Activated naive CD4-positive, alpha-beta T cell treated with anti-CD3 and anti-CD28 coated beads for 36 hours (primary cell): ENCODE data around the gene MTX1. TPM values are rescaled to one million over a fixed set of nuclear protein-coding genes. Genes with fewer than 3 reads are reported as not detected.
"Not testable (repeated sequence)": the region's sequence is repeated elsewhere in the genome, so short reads cannot be mapped to it uniquely, and the experiment has no call there.

Experiments
- CTCF ChIA-PET: fragments of 350-600 bp; sonication (Branson Sonifier 250); formaldehyde crosslinking; loops from one replicate; lab custom pipeline; 2021; ENCODE audit warnings: antibody characterized with exemption; lab: Charles Lee
- DNase-seq: peaks from one replicate; pipeline ENCODE4 v3.0.0-alpha.2; 2020
- H3K27ac Mint-ChIP-seq: one replicate; pipeline ENCODE4 v1.8.0; 2021; ENCODE audit warnings: mild to moderate bottlenecking, mixed read lengths
- H3K27me3 Mint-ChIP-seq: one replicate; pipeline ENCODE4 v1.8.0; 2021; ENCODE audit warnings: low read depth, mixed read lengths
- H3K36me3 Mint-ChIP-seq: one replicate; pipeline ENCODE4 v1.8.0; 2021; ENCODE audit warnings: low read depth, mixed read lengths
- H3K4me1 Mint-ChIP-seq: one replicate; pipeline ENCODE4 v1.8.0; 2021; ENCODE audit warnings: low read depth, mixed read lengths
- H3K4me3 Mint-ChIP-seq: one replicate; pipeline ENCODE4 v1.8.0; 2021; ENCODE audit warnings: mild to moderate bottlenecking, moderate library complexity, mixed read lengths
- H3K9me3 Mint-ChIP-seq: one replicate; pipeline ENCODE4 v1.8.0; 2021; ENCODE audit warnings: mixed read lengths
- intact Hi-C: fragments of 100-400 bp; cut with micrococcal nuclease; formaldehyde crosslinking; loops from one replicate; pipeline ENCODE4 v1.15.1; 2023
- total RNA-seq, 2 experiments: library from RNA; stranded (reverse); gene quantifications; one replicate each; pipeline ENCODE4 v1.2.3, GENCODE V29; 2021

The MTX1 gene
- total RNA-seq, 2 experiments from 2014 or later, result 46.8 to 47.4 TPM

GRCh38 chr1:155202731-155203515, 5.6 kb upstream of the MTX1 start:
- CTCF ChIA-PET, result interaction anchor here (0.6 to 5.7 kb wide), 4 partner anchors 22 to 48 kb away, joined by 3 to 57 read pairs (median 4); partner anchors contain the start of gene KRTCAP2
- Mint-ChIP-seq H3K4me3 (no peak overlapping the region), H3K27me3 (no peaks in the 10 kb centered on the region), H3K36me3 (peaks cover 5% of the 10 kb centered on the region), H3K4me1 (peaks cover 11% of the 10 kb centered on the region), H3K27ac (no peak overlapping the region), H3K9me3 (no peaks in the 10 kb centered on the region)
- intact Hi-C loops, result no loop called here
- no peak for DNase-seq

GRCh38 chr1:155205035-155205434, 3.5 kb upstream of the MTX1 start:
- CTCF ChIA-PET, result interaction anchor here (0.6 to 5.7 kb wide), 4 partner anchors 12 to 1028 kb away, joined by 3 to 57 read pairs (median 19); no protein-coding TSS in a partner anchor
- Mint-ChIP-seq H3K36me3 (peaks cover 2% of the 10 kb centered on the region), H3K9me3 (no peaks in the 10 kb centered on the region), H3K27ac (no peak overlapping the region), H3K27me3 (no peaks in the 10 kb centered on the region), H3K4me3 (no peak overlapping the region), H3K4me1 (peaks cover 22% of the 10 kb centered on the region)
- intact Hi-C loops, result loop anchor here (5.0 kb wide), 1 partner anchor 67 kb away; the partner anchor contains the start of gene CLK2
- no peak for DNase-seq

GRCh38 chr1:155205969-155206593, 2.4 kb upstream of the MTX1 start:
- Mint-ChIP-seq H3K27ac (no peak overlapping the region), H3K4me3 (no peak overlapping the region), H3K27me3 (no peaks in the 10 kb centered on the region), H3K4me1 (peaks cover 29% of the 10 kb centered on the region), H3K9me3 (no peaks in the 10 kb centered on the region), H3K36me3 (no peaks in the 10 kb centered on the region)
- CTCF ChIA-PET, result interaction anchor here (0.6 to 5.7 kb wide), 7 partner anchors 9 to 1029 kb away, joined by 3 to 57 read pairs (median 7); no protein-coding TSS in a partner anchor
- intact Hi-C loops, result loop anchor here (1.0 to 5.0 kb wide), 3 partner anchors 35 to 385 kb away; partner anchors contain the start of gene CLK2
- DNase-seq, result no peak

GRCh38 chr1:155206891-155207805, 1.3 kb upstream of the MTX1 start:
- intact Hi-C loops, result loop anchor here (1.0 to 5.0 kb wide), 8 partner anchors 13 to 384 kb away; partner anchors contain the start of gene CLK2
- H3K4me1 Mint-ChIP-seq, result peaks cover 29% of the 10 kb centered on the region
- no peak overlapping the region for H3K27ac Mint-ChIP-seq
- no peaks in the 10 kb centered on the region for H3K27me3 Mint-ChIP-seq
- CTCF ChIA-PET, result interaction anchor here (0.8 to 5.7 kb wide), 21 partner anchors 10 to 385 kb away, joined by 3 to 57 read pairs (median 6); partner anchors contain the start of genes CLK2, FDPS, KRTCAP2 and SCAMP3
- no peaks in the 10 kb centered on the region for H3K9me3 Mint-ChIP-seq
- peak overlapping the region; percentile 42 for H3K4me3 Mint-ChIP-seq
- H3K36me3 Mint-ChIP-seq, result peaks cover 1% of the 10 kb centered on the region
- DNase-seq, result peak; percentile 95

DNA sequence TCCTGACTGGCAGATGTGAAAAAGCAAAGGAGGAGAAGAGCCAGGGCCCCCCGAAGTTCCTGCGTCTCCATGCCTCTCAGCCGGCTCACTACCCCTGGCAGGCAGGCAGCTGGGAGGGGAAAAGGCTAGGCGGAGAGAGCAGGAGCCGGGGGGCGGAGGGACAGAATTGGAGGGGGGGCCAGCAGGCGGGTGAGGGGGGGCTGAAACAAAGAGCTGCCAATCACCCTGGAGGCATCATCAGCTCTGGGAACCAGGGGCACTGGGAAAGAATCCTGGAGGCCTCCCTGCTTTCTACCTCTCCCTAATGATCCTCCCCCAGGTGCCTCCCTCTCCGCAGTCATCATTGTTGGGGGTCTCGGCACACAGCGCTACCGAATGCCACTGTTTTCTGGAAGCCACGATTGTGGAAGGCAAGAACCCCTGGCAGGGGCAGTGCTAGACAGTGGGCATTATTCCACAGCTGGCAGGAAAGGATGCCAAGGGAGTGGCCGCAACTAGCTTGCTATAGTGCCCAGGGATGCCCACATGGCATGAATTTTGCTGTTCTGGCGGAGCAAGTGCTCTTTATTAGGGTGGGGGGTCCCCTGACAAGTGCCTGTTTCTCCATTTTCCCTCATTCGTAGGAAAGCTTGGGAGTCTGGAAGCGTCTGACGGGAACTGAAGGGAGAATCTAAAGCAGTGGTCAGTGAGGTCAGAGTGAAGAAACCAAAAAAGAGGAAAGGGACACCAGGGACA, 522 bp upstream of the MTX1 start, which contains the start of gene THBS3:
THBS3 (minus strand) TSS at position 92 of the 735 bp plus-strand sequence; CDS start at position 71, 21 bp downstream.
- Mint-ChIP-seq H3K27me3 (no peaks in the 10 kb centered on the region), H3K9me3 (no peaks in the 10 kb centered on the region), H3K4me3 (peak within 1 kb of the TSS; percentile 88), H3K27ac (peak within 1 kb of the TSS; percentile 71), H3K36me3 (peaks cover 1% of the 10 kb centered on the region), H3K4me1 (peaks cover 29% of the 10 kb centered on the region)
- CTCF ChIA-PET, result interaction anchor here (1.2 to 5.7 kb wide), 11 partner anchors 10 to 100 kb away, joined by 3 to 57 read pairs (median 7); partner anchors contain the start of genes FDPS, KRTCAP2 and SCAMP3
- intact Hi-C loops, result loop anchor here (1.0 to 5.0 kb wide), 8 partner anchors 14 to 383 kb away; partner anchors contain the start of genes CLK2 and FDPS
- DNase-seq, result no peak

DNA sequence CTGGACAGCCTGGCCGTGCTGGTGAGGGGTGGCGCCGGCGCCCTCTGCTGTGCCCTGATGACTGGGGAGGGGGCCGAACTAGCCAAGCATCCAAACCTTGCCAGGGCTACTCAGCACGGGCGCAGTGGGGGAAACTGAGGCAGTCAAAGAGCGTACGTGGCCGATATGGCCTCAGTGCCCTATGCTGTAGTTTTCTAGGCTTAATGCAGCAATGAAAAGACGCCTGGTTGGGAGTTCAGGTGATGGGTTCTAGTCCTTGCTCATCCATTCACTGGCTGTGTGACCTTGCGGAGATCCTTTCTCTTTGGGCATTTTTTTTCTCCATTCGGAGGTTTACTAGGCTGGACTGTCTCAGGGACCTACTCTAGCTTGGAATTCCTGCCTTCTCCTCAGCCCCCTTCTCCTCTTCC, 822 bp downstream of the MTX1 start:
- peaks cover 1% of the 10 kb centered on the region for H3K36me3 Mint-ChIP-seq
- intact Hi-C loops, result loop anchor here (2.0 to 5.0 kb wide), 2 partner anchors 63 to 99 kb away; partner anchors contain the start of genes CLK2 and FDPS
- CTCF ChIA-PET, result interaction anchor here (1.1 to 4.6 kb wide), 3 partner anchors 9 to 18 kb away, joined by 3 to 35 read pairs (median 3); no protein-coding TSS in a partner anchor
- no peaks in the 10 kb centered on the region for H3K9me3 Mint-ChIP-seq
- peaks cover 29% of the 10 kb centered on the region for H3K4me1 Mint-ChIP-seq
- peak overlapping the region; percentile 64 for H3K27ac Mint-ChIP-seq
- no peaks in the 10 kb centered on the region for H3K27me3 Mint-ChIP-seq
- H3K4me3 Mint-ChIP-seq, result peak overlapping the region; percentile 88
- no peak for DNase-seq

DNA sequence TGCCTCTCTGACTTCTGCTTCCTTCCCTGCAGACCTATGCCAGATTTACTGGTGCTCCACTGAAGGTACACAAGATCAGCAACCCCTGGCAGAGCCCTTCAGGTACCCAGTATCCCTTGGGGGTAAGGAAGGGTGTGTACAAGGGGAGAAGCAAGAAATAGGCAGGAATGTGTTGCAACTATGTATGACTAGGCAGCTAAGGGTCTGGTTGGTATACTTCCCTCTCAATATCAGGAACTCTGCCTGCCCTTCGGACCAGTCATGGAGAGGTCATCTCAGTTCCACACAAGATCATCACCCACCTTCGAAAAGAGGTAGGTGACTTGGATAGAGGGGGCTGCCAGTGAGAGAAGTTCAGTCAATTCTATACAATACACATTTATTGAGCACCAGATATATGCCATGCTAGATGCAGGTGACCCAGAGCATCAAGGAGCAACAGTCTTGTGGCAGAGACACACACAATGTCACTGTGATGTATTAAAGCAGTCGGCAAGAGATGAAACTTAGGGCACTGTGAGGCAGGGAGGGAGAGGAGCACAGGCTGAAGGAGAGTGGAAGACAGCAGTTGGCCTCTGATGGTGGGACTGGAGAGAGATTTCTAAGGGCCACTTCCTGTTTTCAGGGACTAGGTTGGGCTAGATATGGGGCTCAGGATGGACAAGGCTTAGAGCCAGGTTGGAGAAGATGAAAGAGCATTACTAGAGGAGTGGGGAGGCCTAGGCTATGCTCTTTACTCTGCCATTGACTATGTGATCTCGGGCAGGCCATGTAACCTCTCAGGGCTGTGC, 2.0 kb downstream of the MTX1 start:
- H3K27ac Mint-ChIP-seq, result no peak overlapping the region
- no peaks in the 10 kb centered on the region for H3K27me3 Mint-ChIP-seq
- H3K9me3 Mint-ChIP-seq, result no peaks in the 10 kb centered on the region
- peak overlapping the region; percentile 39 for H3K4me3 Mint-ChIP-seq
- peaks cover 31% of the 10 kb centered on the region for H3K4me1 Mint-ChIP-seq
- CTCF ChIA-PET, result no interaction called here
- intact Hi-C loops, result no loop called here
- no peak for DNase-seq
- peaks cover 4% of the 10 kb centered on the region for H3K36me3 Mint-ChIP-seq

DNA sequence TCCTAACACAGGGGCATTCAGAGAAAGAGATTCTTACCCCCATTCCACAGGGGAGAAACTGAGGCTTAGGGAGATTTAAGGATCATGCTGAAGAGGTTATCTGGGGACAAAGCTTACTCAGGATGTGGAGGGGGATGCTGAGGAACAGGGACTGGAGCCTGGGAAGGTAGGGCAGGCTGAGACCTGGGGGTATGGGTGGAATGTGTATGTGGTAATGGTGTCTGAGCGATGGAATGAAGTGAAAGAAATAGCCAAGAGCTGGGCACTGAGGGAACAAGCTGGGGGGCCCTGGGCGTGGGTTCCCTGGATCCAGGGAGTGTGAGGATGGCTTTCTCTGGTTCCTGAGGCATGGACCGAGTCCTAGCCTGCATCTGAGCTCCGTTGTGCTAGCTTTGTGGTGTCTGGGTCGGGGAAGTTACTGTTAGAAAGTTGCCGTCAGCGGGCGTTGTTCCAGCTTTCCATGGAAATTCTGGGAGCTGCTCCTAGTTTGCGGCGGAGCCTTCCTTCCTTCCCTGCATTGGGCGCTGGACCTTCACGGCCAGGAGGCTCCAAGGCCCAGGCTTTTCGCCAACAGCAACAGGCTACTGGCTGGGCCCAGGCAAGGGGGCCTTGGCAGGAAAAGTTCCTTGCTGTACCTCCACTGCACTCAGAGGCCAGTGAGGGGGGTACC, 3.0 kb downstream of the MTX1 start:
- intact Hi-C loops, H3K9me3 Mint-ChIP-seq, H3K27me3 Mint-ChIP-seq, H3K27ac Mint-ChIP-seq, H3K4me3 Mint-ChIP-seq, DNase-seq, CTCF ChIA-PET, H3K36me3 Mint-ChIP-seq: not testable (repeated sequence)
- peaks cover 31% of the 10 kb centered on the region for H3K4me1 Mint-ChIP-seq

- CTCF ChIA-PET, H3K4me3 Mint-ChIP-seq, DNase-seq, intact Hi-C loops, H3K36me3 Mint-ChIP-seq, H3K27me3 Mint-ChIP-seq, H3K27ac Mint-ChIP-seq, H3K9me3 Mint-ChIP-seq: not testable (repeated sequence)
- peaks cover 27% of the 10 kb centered on the region for H3K4me1 Mint-ChIP-seq
Observed at GRCh38 chr1:155212051-155212440, 3.6 kb downstream of the MTX1 start.

DNA sequence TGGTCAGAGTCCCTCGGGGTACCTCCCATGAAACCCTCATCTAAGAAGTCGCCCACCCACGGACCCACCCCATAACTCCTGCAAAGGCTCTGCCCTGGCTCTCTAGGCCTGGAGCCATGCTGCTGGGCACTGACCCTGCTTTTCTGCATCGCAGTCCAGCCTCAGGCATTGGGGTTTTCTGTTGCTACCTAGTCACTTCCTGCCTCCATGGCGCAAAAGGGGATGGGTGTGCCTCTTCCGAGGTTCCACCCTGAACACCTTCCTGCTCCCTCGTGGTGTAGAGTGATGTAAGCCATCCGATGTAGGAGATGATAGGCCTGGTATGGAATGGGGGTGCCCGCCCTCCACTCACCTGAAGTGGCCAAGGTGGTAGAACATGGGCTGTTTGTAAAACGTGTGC, 6.2 kb downstream of the MTX1 start:
- H3K4me3 Mint-ChIP-seq, H3K9me3 Mint-ChIP-seq, H3K36me3 Mint-ChIP-seq, H3K27ac Mint-ChIP-seq, intact Hi-C loops, CTCF ChIA-PET, H3K27me3 Mint-ChIP-seq, DNase-seq: not testable (repeated sequence)
- H3K4me1 Mint-ChIP-seq, result peaks cover 17% of the 10 kb centered on the region
